HFFc6 (cell line): ENCODE data around the gene GAREM1. TPM values are rescaled to one million over a fixed set of nuclear protein-coding genes. Genes with fewer than 3 reads are reported as not detected.

ENCODE experiments used
- DNase-seq: peaks from one replicate; pipeline ENCODE4 v3.0.0-alpha.2; 2018
- H3K27ac Mint-ChIP-seq: 2 replicates; pipeline ENCODE4 v1.8.0; 2020; ENCODE audit warnings: mild to moderate bottlenecking, mixed read lengths
- H3K27me3 Mint-ChIP-seq: 2 replicates; pipeline ENCODE4 v1.8.0; 2021; ENCODE audit warnings: mild to moderate bottlenecking, moderate library complexity, mixed read lengths; ENCODE audit not compliant: insufficient read depth
- H3K36me3 Mint-ChIP-seq: 2 replicates; pipeline ENCODE4 v1.8.0; 2021; ENCODE audit warnings: low read depth, mixed read lengths
- H3K4me1 Mint-ChIP-seq: 2 replicates; pipeline ENCODE4 v1.8.0; 2020; ENCODE audit warnings: low read depth, mixed read lengths
- H3K4me3 Mint-ChIP-seq: 2 replicates; pipeline ENCODE4 v1.8.0; 2020; ENCODE audit warnings: mild to moderate bottlenecking, moderate library complexity, mixed read lengths
- H3K9me3 Mint-ChIP-seq: 2 replicates; pipeline ENCODE4 v1.8.0; 2020; ENCODE audit warnings: mild to moderate bottlenecking, mixed read lengths
- CTCF ChIP-seq: fragments of 200-600 bp; sonication (generic); IDR thresholded peaks from 2 replicates; pipeline ENCODE4 v1.5.0; 2021; ENCODE audit warnings: antibody characterized with exemption, mild to moderate bottlenecking
- total RNA-seq, 6 experiments: library from RNA; stranded (reverse); fragmentation: NEBNext Ultra II Directional; extraction: Animal tissue kit (Norgen Biotek cat#: 25700); gene quantifications; 2 replicates in 1 of 6; 3 replicates in 5 of 6; pipeline ENCODE4 v1.2.3, GENCODE V29; 2021

GAREM1 gene
- total RNA-seq, 6 experiments from 2014 or later = 0.03 to 0.31 (median 0.08) TPM

GRCh38 chr18:32422978-32423740 is 47.5 kb downstream of the GAREM1 start:
- Mint-ChIP-seq H3K4me1 (no peaks in the 10 kb centered on the region), H3K27ac (no peak overlapping the region), H3K27me3 (no peaks in the 10 kb centered on the region; the same call in 1 of the 2 replicates), H3K9me3 (peaks cover 4% of the 10 kb centered on the region), H3K36me3 (no peaks in the 10 kb centered on the region), H3K4me3 (no peak overlapping the region)
- TF ChIP-seq CTCF = no peak
- no peak for DNase-seq

GRCh38 chr18:32422201-32422600 is 48.5 kb downstream of the GAREM1 start:
- Mint-ChIP-seq H3K4me1 (no peaks in the 10 kb centered on the region), H3K27me3 (no peaks in the 10 kb centered on the region; the same call in 1 of the 2 replicates), H3K4me3 (no peak overlapping the region), H3K36me3 (no peaks in the 10 kb centered on the region), H3K9me3 (no peaks in the 10 kb centered on the region; the same call in none of the 2 replicates), H3K27ac (no peak overlapping the region)
- TF ChIP-seq CTCF = no peak
- no peak for DNase-seq

GRCh38 chr18:32420084-32420750 is 50.5 kb downstream of the GAREM1 start:
- Mint-ChIP-seq H3K36me3 (no peaks in the 10 kb centered on the region), H3K27ac (no peak overlapping the region), H3K27me3 (no peaks in the 10 kb centered on the region), H3K9me3 (peaks cover 5% of the 10 kb centered on the region), H3K4me1 (no peaks in the 10 kb centered on the region), H3K4me3 (no peak overlapping the region)
- DNase-seq = no peak
- TF ChIP-seq CTCF = no peak

GRCh38 chr18:32418148-32418547 is 52.5 kb downstream of the GAREM1 start:
- peaks cover 16% of the 10 kb centered on the region for H3K9me3 Mint-ChIP-seq
- DNase-seq = no peak
- H3K36me3 Mint-ChIP-seq = no peaks in the 10 kb centered on the region
- no peaks in the 10 kb centered on the region for H3K4me1 Mint-ChIP-seq
- no peak for TF ChIP-seq CTCF
- no peaks in the 10 kb centered on the region for H3K27me3 Mint-ChIP-seq
- no peak overlapping the region for H3K27ac Mint-ChIP-seq
- H3K4me3 Mint-ChIP-seq = no peak overlapping the region

- H3K36me3 Mint-ChIP-seq = no peaks in the 10 kb centered on the region
- DNase-seq = no peak
- H3K4me1 Mint-ChIP-seq = no peaks in the 10 kb centered on the region
- peaks cover 23% of the 10 kb centered on the region for H3K9me3 Mint-ChIP-seq
- no peak for TF ChIP-seq CTCF
- no peaks in the 10 kb centered on the region; the same call in 1 of the 2 replicates for H3K27me3 Mint-ChIP-seq
- no peak overlapping the region for H3K27ac Mint-ChIP-seq
- H3K4me3 Mint-ChIP-seq = no peak overlapping the region
Measured at GRCh38 chr18:32405588-32405987, 65.1 kb downstream of the GAREM1 start.
